H54 (cell line): ENCODE measurements around the gene TEX2.
"Not testable (repeated sequence)": the region's sequence is repeated elsewhere in the genome, so short reads cannot be mapped to it uniquely, and the experiment has no call there.

Source experiments
- DNase-seq: peaks from one replicate; pipeline ENCODE4 v3.0.0; 2011; ENCODE audit warnings: low spot score, mixed read lengths; ENCODE audit not compliant: insufficient read length
- FAIRE-seq: peaks from 3 replicates; lab custom pipeline; 2011; peaks lifted over from hg19 to GRCh38; lab: Jason Lieb, UNC
- POLR2A ChIP-seq: IDR thresholded peaks from 2 replicates; pipeline ENCODE4 v1.6.1; 2011; ENCODE audit warnings: low read depth, mild to moderate bottlenecking, low read length

Gene TEX2

DNA sequence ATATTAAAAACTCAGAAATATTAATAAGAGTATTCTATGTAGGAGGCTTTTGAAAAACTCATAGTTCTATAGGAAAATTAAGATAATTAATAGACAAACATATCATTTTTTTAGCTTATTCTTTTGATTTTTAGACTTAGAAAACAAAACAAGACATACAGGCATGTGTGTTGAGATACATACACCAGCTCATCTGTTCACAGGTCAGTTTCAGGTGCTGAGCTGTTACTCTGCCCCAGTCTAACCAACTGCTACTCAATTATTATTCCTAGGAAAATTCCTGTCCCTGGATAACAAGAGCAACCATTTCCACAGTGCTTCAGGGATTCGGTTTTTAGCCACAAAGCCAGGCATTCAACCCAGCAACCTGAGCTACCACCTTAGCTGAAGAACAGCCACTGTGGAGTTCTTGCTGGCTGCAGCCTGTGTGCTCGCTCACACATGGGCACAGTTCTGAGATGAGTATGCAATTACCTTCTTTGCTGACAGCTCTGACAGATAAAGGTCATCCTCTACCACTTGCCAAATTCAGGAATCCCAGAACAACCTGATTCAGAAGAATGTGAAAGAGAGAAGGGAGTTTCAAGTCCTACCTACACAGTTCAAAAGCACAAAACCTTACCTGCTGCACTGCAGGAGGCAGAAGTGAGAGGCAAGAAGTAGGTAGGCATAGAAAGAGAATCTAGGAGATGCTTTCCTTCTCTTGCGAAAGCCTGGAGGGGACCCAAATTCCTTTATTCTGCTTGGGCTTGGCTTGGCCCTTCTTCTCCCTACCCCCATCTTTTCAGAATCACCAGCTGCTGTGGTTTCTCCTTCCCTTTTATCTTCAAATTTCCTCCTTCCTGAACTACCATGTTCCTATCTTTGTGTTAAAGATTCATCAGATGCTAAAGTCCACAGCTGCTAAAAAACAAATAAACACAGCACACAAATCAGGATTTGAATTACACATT is 62.7 kb downstream of the TEX2 start:
- no peak for DNase-seq
- no peak for FAIRE-seq
- no peak for TF ChIP-seq POLR2A

DNA sequence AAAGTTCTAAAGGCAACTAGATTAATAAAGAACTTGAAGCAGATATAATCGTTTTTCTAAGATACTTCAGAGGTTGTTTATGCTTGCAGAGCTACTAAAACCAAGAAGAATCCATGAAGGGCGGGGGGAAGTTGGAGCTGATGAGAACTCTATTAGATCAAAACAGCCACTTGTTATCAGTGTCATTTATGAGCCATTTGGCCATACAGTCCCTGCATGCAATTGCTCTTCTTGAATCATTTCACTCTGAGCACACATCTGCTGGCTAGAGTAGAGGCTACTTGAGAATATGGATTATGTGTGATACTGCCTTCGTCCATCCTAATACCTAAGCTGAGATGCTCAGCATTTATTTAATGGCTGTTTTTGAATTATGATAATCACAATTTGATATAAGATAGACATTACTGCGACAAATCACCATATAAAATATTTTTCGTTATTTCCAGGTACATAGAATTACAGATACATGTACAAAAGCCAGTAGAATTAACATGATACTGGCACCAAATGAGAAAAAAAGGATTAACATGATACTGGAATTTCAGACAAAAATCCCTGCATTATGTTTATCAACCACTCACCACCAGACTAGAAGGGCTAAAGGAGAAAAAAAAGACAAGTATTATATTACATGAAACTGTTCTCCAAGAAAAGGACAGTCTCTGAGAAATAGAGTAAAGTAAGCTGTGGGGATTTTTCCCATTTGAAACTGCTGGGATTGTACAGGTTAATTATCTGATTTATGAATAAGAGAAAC is 64.5 kb downstream of the TEX2 start:
- no peak for FAIRE-seq
- DNase-seq: no peak
- TF ChIP-seq POLR2A: no peak

DNA sequence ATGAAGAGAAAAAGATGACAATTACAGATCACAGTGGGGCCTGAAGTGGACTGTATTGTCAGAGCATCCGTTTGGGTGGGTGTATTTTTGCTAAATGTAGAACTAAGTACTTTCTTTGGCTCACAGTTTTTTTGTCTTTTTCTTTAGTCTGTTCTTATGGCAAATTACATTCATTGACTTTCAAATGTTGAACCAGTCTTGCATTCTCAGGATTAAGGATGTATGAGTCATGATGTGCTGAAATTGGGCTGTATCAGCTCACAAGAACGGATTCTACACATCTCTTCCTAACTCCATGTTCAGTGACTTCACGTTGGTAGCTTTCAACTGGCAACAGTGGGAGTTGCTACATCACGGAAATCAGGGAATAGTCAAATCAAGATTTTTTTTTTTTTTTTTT is 66.5 kb downstream of the TEX2 start:
- DNase-seq: no peak

DNA sequence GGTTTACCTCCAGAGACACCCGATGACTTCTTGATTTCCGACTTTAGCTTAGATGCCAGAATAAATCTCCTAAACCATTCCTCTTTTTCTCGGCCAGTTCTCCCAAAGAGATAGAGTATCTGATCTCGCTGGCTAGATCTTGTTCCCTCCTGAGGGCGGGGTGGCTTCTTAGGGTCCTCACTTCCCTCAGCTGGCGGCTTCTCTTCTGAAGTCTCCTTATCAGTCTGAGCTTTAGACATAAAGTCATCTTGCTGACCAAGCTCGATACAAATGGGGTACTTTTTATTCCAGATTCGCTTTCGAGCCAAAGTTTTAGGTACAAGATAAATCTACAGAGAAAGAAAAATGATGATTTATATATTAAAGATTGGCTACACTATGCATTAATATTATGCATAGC is 69.5 kb downstream of the TEX2 start:
- no peak for TF ChIP-seq POLR2A
- DNase-seq (no peak), FAIRE-seq (no peak)

More for the DNA sequence above, 66.5 kb downstream of the TEX2 start:
- no peak for TF ChIP-seq POLR2A
- FAIRE-seq: peak; percentile 88

DNA sequence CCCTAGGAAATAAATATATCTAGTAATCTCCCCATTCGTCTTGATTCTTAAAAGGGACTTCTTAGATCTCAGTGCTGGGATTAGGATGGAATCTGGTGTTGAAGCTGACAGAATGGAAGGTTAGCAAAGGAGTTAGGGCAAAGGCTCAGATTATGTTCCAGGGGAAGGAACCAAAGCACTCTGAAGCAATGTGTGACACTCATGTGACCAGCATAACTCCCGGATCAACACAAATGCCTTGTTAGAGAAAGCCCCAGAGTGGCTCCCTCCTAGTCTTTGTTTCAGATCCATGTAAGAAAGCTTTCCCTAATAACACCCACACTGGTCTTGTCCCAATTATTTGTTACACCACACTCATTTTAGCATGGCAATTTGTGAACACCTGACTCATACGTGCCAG is 70.5 kb downstream of the TEX2 start:
- FAIRE-seq (no peak), DNase-seq (no peak)
- no peak for TF ChIP-seq POLR2A

DNA sequence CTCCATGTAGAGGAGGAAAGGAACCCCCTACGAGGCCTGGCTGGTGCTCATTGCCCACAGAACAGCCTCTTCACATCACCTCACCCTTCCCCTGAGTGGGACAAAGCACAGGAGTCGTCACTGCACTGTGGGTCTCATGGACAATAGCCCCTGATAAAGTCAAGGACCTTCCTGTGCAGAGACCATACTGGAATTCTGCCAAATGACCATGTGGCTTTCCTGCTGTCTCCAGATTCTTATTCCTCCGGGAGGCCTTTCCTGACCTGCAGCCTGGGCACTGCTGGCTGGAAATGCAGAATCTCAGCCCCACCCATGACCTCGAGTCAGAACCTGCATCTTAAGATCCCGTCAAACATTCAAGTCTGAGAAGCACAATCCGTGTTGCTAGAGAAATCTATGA is 72.6 kb downstream of the TEX2 start:
- DNase-seq (no peak), FAIRE-seq (no peak)
- no peak for TF ChIP-seq POLR2A

DNA sequence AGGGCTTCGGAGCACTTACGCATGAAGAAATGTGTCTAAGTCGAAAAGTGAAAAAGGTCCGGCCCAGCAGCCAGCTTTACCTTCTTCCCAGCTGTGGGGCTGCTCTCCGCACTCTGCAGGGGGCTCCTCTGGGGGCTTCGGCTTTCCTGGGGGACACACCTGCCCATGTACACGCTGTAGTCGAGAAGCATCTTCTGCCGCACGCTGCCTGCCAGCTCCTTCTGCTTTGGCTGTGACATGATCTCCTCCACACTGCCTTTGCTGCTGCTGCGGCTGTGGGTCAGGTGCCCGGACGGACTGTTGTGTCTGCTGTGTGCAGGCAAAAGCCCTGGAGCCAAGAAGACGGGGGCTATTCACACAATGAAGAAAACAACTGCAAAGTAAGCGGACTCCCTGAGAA is 75.0 kb downstream of the TEX2 start:
- DNase-seq (no peak), FAIRE-seq (no peak)
- TF ChIP-seq POLR2A: no peak

DNA sequence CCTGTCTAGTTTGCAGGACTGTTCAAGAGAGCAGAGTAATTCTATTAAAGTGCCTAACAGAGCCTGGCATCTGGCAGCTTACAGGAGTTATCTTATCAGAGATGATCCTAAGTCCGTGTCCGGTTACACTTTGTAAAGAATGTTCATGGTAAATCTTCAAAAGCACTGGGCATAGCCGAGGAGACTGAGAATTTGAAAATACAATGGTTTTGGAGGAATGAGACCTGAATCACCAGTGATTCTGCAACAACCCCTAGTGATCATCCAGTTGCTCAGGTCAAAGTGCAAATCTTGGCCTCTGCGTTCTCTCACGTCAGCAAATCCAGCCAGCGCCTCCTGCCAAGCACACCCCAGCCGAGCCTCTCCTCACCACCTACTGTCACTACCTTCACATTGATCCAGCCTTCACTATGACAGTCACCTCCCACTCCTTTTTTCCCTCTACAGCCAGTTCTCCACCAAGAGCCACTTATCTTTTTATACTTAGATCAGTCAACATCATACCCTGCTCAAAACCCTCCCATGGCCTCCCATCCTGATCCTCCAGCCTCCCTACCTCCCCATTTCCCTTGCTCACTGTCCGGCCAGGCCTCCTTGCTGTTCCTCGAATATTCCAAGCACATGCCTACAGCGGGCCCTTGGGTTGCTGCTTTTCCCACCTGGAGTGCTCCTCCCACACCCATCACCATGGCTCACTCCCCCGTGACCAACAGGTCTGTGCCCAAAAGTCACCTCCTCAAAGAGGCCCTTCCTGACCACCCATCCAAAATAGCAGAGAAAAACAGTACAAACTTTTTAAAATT is 75.8 kb downstream of the TEX2 start:
- DNase-seq: no peak
- no peak for FAIRE-seq
- TF ChIP-seq POLR2A: no peak

DNA sequence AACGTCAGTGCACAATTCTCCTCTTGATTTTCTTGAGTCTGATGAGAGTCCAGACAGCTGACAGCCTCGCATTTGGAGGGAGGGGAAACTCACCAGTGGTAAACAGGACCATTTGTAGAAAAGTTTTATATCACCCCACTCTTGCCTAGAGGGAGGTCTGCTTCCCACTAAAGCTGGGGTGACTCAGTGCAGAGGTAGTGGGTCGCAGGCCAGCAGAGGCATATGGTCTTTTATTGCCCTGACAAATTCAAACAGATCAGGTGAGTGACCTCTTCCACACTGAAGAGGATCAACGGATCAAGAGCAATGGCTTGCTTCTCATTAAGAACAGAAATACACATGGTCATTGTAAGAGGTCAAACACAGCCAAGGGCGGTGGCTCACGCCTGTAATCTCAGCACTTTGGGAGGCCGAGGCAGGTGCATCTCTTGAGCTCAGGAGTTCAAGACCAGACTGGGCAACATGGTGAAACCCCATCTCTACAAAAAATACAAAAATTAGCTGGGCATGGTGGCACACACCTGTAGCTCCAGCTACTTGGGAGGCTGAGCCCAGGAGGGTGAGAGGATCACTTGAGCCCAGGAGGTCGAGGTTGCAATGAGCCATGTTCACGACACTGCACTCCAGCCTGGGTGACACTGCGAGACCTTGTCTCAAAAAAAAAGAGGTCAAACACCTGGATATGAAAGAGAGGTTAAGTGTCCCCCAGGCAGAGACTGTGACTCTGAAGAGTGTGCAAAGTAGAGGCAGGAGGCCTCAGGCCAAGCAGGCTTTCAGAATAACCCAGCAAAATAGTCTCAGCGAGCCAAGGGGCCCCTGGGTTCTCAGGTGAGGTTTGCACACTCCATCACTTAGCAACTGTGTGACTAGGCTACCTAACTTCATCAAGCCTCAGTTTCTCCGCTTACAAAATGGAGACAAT is 76.6 kb downstream of the TEX2 start:
- FAIRE-seq (no peak), DNase-seq (no peak)
- no peak for TF ChIP-seq POLR2A

DNA sequence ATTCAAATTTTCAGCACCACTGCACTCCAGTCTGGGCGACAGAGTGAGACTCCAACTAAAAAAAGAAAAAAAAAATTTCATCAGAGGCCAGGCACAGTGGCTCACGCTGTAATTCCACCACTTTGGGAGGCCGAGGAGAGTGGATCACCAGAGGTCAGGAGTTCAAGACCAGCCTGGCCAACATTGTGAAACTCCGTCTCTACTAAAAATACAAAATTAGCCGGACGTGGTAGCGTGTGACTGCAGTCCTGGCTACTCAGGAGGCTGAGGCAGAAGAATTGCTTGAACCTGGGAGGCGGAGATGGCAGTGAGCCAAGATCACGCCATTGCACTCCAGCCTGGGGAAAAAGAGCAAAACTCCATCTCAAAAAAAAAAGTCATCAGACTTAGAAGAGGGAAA is 77.5 kb downstream of the TEX2 start:
- DNase-seq: not testable (repeated sequence)

DNA sequence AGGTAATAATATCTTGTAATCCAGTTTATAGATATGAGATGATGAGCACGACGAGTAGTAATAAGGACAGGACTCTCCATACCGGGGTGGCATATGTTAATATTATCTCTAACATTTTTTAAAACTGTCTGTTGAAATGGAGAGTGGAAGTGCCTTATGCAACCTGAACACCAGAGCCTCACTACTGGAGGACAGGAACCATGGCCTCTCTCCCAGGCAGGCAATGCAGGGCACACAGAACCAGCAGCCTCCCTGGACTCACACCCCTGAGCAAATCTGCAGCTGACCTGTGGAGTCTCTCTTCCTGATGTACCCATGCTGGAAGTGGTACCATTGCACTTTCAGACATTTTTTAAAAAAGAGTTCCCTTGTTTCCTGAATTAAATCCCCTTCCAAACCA is 78.0 kb downstream of the TEX2 start:
- DNase-seq (no peak), FAIRE-seq (no peak)
- no peak for TF ChIP-seq POLR2A

More for the DNA sequence above, 77.5 kb downstream of the TEX2 start:
- not testable (repeated sequence) for FAIRE-seq

DNA sequence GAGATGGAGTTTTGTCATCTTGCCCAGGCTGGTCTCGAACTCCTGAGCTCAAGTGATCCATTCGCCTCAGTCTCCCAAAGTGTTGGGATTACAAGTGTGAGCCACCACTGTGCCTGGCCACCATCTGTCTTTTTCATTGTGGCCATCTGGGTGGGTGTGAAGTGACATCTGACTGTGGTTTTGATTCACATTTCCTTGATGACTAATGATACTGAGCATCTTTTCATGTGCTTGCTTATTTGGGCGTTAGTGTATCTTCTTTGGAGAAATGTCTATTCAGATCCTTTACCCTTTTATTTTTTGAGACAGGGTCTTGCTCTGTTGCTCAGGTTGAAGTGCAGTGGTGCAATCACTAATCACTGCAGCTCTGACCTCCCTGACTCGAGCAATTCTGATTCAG is 79.2 kb downstream of the TEX2 start:
- DNase-seq: no peak
- TF ChIP-seq POLR2A: no peak
- FAIRE-seq: no peak
